UCSD-AML1 (cell line): ENCODE measurements around the gene ZBTB8A.
"Not testable (repeated sequence)": the region's sequence is repeated elsewhere in the genome, so short reads cannot be mapped to it uniquely, and the experiment has no call there.

Experiments used
- DNase-seq: peaks from one replicate; lab custom pipeline; 2025; ENCODE audit not compliant: unreplicated experiment; lab: John Stamatoyannopoulos, UW

The ZBTB8A gene

GRCh38 chr1:32536117-32536516 is 3.1 kb upstream of the ZBTB8A start:
- no peak for DNase-seq

- no peak for DNase-seq
Observed at GRCh38 chr1:32536764-32537163, 2.5 kb upstream of the ZBTB8A start.

- DNase-seq: peak; percentile 46
Observed at GRCh38 chr1:32539584-32540571, 651 bp downstream of the ZBTB8A start.

- DNase-seq: no peak
Observed at GRCh38 chr1:32540605-32541004, 1.4 kb downstream of the ZBTB8A start.

GRCh38 chr1:32541064-32541566 is 1.9 kb downstream of the ZBTB8A start:
- DNase-seq: no peak

GRCh38 chr1:32546611-32547010 is 7.4 kb downstream of the ZBTB8A start:
- DNase-seq: no peak

- no peak for DNase-seq
Observed at GRCh38 chr1:32549616-32550015, 10.4 kb downstream of the ZBTB8A start.

GRCh38 chr1:32554288-32554687 is 15.1 kb downstream of the ZBTB8A start:
- no peak for DNase-seq

- not testable (repeated sequence) for DNase-seq
Observed at GRCh38 chr1:32557035-32557434, 17.8 kb downstream of the ZBTB8A start.

GRCh38 chr1:32557812-32558211 is 18.6 kb downstream of the ZBTB8A start:
- DNase-seq: no peak

GRCh38 chr1:32568929-32569328 is 29.7 kb downstream of the ZBTB8A start:
- DNase-seq: no peak

GRCh38 chr1:32580348-32581017 is 41.3 kb downstream of the ZBTB8A start:
- DNase-seq: no peak

GRCh38 chr1:32592943-32593342 is 53.7 kb downstream of the ZBTB8A start:
- DNase-seq: no peak

GRCh38 chr1:32600034-32600433 is 60.8 kb downstream of the ZBTB8A start:
- DNase-seq: no peak

GRCh38 chr1:32605711-32606424 is 66.6 kb downstream of the ZBTB8A start:
- DNase-seq: no peak

GRCh38 chr1:32606565-32607371 is 67.5 kb downstream of the ZBTB8A start:
- peak; percentile 20 for DNase-seq

GRCh38 chr1:32609180-32609579 is 70.0 kb downstream of the ZBTB8A start:
- no peak for DNase-seq

GRCh38 chr1:32611859-32612188 is 72.6 kb downstream of the ZBTB8A start:
- DNase-seq: no peak

GRCh38 chr1:32612189-32612881 is 73.1 kb downstream of the ZBTB8A start:
- no peak for DNase-seq

- DNase-seq: no peak
Observed at GRCh38 chr1:32613472-32613871, 74.2 kb downstream of the ZBTB8A start.
